A673 (cell line): ENCODE data around the gene ARFGAP2.

ENCODE experiments used
- CTCF ChIP-seq: fragments of 300-800, 200-600 bp; sonication (generic); conservative IDR thresholded peaks from 2 replicates; pipeline ENCODE4 v1.5.1; 2017; ENCODE audit warnings: low read depth, mild to moderate bottlenecking, antibody characterized with exemption, low read length, moderate library complexity, mixed read lengths
- EZH2 ChIP-seq: fragments of 200-600 bp; sonication (generic); IDR thresholded peaks from 2 replicates; pipeline ENCODE4 v1.6.1; 2017; ENCODE audit warnings: borderline replicate concordance, low read depth, mild to moderate bottlenecking, mixed read lengths, antibody characterized with exemption, low read length; ENCODE audit not compliant: poor library complexity, severe bottlenecking

DNA sequence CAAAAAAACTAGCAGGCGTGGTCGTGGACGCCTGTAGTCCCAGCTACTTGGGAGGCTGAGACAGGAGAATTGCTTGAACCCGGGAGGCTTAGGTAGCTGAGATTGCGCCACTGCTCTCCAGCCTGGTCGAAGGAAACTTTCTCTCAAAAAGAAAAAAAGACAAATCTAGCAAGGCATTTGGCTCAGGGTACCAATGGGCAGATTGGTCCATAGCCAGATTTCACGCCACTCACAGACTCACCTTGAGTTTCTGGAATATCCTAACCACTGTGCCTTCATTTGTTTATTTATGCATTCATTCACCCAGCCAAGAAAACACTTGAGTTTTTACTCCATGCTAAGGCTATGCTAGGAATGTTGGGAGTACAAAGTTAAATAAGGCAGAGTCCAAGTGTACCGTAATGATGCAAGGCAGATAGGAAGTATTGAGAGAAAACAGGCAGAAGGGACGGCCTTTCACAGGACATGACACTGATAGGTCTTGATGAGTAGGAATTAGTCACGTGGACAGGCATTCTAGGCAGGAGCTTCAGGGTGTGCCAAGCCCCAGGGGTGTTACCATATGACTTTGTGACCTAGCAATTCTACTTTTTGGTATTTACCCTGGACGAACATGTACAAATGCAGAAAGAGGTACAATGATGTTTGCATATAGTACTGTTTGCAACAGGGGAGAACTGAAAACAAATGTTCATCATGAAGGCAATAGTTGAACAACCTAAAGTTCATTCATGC is 12.6 kb upstream of the ARFGAP2 start:
- no peak for TF ChIP-seq CTCF
- TF ChIP-seq EZH2, result no peak
